ENCODE results near the gene LAMB1.
"Not testable (repeated sequence)": the region's sequence is repeated elsewhere in the genome, so short reads cannot be mapped to it uniquely, and the experiment has no call there.

Gene LAMB1

DNA sequence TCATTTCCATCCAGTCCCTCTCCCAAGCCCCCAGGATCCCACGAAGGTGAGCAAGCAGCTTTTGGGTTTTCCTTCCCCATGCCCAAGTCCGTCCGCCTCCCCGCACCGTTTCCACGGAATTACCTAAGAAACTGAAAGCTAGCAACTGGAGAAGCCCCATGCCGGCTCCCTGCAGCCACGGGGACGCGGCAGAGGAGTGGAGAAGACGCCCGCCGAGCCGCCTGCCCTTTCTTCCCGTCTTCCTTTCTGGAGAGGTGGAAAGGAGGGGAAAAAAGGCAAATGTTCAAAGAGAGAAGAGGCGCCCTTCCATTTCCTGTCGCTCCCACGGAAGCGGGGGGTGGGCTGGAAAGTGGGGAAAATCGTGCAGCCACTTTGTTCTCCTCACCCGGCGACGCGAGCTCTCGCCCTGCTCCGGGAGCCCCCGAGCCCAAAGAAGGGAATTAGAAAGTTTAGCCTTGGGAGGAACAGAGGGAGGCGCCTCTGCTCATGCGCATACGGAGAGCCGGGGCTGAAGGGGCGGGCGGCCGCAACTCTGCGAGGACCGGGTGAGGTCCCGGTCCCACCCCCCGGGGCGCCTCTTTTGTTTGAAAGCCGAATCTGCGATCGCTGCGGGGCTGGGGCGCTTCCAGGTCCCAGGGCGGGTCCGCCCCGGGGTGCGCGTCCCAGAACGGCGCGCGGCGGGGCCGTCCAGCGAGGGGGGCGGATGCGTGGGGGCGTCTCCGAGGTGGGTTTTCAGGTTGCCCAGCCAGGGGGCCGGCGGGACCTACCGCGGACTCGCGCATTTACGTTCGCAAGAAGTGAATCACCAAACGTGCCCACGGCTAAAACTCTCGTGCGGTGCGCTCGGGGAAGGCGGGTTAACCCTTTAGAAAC lies at the start of gene LAMB1:
LAMB1 (minus strand) TSS at position 436 of the 873 bp plus-strand sequence; CDS start at position 160, 276 bp downstream.
- DNase-seq (ENCODE audit: low read depth in 2 of 2): peak in 1 of 2 experiments; percentile 5

DNA sequence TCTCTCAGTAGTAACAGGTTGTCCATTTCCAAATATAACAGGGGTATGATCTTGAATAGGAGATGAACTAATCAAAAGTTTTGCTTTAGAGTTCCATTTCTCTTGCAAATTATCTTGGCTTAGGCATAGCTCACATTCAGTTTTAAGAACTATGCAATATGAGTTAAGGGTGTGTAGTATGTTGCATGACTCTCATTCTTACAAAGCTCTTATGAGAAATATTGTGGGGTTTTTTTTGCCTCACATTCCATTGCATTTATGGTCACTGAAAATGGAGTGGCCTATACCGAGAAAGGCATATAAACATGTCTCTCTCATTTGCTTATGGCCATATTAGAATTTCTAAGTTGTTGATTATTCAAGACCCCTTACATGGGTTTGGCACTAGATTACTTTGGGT lies 48.5 kb upstream of the LAMB1 start:
- DNase-seq (ENCODE audit: low read depth in 2 of 2): no peak

DNA sequence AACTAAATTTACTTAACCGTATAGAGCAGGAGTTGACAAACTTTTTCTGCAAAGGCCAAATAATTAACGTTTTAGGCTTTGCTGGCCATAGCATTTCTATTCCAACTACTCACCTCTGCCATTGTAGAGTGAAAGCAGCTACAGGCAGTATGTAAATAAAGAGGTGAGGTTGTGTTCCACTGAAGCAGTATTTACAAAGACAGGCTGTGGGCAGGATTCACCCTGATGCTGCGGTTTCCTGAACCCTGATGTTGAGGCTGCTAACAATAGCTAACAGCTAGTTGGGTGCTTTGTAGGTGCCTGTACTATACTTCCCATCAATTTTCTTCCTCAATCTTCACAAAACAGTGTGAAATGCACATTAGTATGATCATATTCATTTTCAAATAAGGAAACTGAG lies 47.0 kb upstream of the LAMB1 start:
- no peak for DNase-seq (ENCODE audit: low read depth in 2 of 2)

DNA sequence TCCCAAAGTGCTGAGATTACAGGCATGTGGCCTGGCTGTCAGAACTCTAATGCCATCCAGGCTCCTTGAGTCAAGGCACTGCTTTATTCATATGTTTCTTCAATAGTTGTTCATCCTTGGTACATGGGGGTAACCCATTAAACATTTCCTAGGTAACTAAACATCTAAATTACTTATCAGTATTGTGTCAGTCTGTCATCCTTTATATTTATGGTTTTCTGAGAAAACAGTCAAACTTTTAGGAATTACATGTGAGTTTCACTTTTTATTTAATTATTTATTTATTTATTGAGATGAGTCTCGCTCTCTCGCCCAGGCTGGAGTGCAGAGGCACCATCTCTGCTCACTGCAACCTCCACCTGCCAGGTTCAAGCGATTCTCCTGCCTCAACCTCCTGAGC lies 45.5 kb upstream of the LAMB1 start:
- no peak for DNase-seq (ENCODE audit: low read depth in 2 of 2)

DNA sequence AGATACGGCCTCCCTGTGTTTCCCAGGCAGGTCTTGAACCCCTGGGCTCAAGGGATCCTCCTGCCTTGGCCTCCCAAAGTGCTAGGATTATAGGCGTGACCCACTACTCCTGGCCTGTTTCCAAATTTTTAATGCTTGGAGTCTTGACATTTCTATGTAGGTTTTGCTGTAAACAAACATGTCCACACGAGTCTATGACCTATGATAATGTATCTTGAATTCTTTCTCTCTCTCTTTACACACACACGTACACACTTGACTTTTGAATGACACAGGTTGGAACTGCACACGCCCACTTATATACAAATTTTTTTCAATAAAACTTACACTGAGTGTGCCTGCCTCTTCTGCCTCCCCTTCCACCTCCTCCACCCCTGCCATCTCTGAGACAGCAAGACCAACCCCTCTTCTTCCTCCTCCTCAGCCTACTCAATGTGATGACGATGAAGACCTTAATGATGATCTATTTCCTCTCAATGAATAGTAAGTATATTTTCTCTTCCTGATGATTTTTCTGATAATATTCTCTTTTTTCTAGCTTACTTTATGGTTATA lies 44.1 kb upstream of the LAMB1 start:
- DNase-seq (ENCODE audit: low read depth in 2 of 2): no peak

DNA sequence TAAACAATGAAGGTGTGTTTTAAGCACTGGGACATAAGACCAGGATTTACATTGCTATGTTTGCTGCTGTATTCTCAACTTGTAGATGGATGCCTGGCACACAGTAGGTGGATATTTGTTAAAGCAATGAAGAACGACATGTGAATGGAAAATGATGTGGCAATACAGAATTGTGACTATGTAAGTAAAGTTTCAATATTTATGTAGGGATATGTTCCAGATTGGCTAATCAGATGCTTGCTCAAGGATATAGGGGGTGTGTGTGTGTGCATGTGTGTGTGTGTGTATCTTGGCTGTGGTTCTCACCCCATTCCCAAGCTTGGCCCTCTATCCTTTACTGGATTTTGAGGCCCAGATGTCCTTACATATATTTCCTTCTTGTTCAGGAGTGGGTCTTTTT lies 42.7 kb upstream of the LAMB1 start:
- DNase-seq (ENCODE audit: low read depth in 2 of 2): no peak

DNA sequence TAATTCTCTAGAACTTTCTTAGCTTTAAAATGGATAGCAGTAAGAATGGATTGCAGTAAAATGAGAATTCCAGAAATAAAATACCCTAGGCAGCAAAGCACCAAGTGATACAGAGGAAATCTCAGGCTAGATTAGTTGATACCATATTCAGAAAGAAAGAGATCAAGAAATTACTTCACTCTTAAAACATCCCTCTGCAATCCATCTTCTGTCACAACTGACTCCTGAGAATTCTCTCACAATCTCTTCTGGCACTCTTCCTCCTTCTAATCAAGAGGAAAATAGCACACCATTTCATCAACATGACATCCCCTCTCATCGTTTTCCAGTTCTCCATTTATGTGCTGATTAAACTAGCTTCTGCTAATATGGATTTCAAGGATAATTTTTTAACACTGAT lies 42.2 kb upstream of the LAMB1 start:
- no peak for DNase-seq (ENCODE audit: low read depth in 2 of 2)

DNA sequence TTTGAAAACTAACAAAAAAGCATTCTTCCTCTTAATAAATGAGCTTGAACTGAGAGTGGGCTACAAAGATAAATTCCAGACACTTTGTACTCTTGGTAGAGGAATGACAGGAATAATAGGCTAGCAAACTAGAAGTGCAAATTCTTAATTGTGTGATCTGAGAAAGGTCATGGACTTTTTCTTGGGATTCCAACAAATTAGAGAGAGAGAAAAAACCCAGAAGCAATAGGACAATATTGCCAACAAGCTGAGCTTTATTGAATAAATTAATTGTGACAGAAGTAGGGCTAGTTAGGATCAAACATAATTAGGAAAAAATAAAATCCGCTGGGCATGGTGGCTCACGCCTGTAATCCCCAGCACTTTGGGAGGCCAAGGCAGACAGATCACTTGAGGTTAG lies 41.4 kb upstream of the LAMB1 start:
- no peak for DNase-seq (ENCODE audit: low read depth in 2 of 2)

DNA sequence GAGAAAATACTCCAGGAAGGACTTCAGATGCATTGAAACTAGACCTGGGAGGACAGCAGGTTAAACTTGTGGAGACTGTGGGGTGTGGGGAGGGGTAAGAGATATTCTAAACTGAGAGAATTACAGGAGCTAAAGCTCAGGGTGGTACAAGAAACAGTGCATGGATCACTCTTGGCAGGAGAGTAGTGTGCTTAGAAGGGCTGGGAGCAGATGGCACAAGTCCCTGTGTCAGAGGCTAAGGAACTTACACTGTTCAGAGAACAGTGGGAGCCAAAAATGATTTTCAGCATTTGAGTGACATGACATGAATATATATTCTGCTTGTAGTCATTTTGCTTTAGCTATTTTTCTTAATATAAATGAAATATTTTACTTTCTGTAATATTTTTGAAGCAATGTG lies 36.0 kb upstream of the LAMB1 start:
- DNase-seq (ENCODE audit: low read depth in 2 of 2): no peak

DNA sequence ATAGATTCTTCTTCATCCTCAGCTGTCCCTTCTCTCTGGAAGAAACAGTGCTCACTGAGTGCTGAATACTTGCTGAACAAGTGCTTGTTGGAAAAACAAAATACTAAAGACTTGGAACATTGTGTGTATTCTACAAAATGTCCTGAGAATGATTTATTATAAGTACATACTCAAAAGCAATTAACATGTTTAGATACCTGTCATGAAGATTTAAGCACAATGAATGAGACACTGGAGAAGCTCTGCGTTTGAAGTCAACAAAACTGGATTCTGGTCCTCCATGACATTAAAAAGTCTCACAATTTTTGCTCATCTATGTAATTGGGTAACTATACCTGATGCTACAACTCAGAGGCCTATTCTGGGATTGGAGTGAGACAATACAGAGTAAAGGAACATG lies 34.8 kb upstream of the LAMB1 start:
- no peak for DNase-seq (ENCODE audit: low read depth in 2 of 2)

DNA sequence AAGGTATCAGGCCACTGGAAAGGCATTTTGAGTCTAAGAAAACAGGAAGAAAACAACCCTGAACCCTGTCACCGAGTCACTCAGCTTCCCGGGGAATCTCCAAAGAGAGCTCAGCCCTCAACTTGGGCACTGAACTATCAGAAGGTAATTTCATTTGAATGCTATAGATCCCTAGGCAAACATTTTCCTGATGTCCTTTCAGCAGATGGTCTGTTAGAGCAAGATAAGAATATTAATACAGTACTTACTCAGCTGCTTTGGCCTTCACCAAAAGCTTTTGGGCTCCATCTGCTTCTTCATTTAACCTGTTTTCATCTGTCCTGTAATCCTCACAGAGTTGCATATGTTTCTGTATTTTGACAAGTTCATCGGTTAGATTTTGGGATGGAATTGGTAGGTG lies 34.2 kb upstream of the LAMB1 start:
- no peak for DNase-seq (ENCODE audit: low read depth in 2 of 2)

DNA sequence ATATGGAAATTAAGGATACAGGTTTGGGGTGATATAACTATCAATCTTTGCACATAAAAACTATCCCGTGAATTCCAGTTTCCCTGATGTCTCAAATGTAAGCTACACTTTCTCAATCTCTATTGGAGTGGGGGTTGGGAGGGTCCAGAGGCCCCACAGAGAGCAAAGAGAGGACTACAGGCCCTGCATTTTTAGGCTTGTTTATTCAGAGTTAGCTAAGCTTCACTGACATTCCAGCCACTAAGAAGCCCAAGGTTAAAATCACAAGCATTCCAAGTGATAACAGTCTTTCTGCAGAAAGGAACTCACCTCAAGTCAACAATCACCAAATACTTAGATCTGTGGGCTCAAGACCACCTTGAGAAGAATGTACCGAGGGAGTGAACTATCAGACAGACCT lies 31.6 kb upstream of the LAMB1 start:
- no peak for DNase-seq (ENCODE audit: low read depth in 2 of 2)

DNA sequence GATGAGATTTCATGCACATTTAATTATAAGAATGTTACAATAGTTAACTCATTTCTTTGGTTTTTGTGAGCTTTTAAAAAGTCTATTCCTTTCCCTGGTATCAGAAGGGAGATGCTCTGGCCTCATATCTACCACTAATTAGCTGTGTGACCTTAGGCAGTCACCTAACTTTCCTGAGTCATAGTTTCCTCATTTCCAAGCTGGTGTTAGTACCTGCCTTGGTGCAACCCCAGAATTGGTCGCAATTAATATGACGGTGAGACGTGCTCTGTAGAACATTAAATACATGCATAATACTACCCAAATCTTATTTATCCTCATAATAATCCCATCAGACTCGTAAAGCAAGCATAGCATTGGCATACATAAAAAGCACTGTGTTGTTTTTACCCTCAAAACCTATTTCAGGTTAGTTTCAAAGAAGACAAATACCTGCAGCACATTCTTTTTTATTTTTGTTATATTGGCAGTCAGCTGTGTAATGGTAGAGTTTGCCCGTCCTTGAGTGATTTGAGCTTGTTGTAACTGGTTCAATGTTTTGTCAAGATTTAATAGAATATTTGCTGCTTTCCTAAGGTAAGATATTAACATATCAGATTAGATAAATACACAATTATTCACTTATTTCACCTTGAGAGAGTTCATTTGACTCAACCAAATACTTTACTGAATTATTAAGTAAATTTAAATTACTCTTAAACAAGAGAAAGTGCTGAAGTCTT lies 31.0 kb upstream of the LAMB1 start:
- no peak for DNase-seq (ENCODE audit: low read depth in 2 of 2)

DNA sequence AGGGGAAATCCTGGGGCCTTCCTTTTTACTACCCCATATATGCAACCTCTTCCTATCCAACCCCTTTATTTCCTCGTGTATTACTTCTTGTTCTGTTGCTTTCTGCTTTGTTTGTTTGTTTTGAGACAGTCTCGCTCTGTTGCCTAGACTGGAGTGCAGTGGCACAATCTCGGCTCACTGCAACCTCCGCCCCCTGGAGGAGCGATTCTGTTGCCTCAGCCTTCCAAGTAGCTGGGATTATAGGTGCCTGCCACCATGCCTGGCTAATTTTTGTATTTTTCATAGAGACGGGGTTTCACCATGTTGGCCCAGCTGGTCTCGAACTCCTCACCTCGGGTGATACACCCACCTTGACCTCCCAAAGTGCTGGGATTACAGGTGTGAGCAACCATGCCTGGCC lies 30.3 kb upstream of the LAMB1 start:
- DNase-seq (ENCODE audit: low read depth in 2 of 2): not testable (repeated sequence)

DNA sequence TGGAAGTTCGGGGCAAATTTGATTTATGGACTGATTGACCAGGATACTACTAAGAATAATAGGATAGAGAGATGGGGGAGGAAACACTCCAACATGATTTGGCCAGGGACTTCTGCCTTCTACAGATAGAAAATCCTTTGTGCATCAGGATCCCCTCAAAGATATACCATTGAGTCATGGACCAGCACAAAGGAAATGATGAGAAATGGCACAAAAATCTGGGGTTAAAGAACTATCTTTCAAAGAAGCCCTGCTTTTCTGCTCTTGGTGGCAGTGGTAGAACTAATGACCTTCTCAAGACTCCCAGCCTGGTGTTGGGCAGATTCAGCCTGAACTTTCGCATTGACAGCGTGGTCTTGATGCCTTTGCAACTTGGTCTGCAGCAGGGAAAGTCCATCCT lies 27.6 kb upstream of the LAMB1 start:
- no peak for DNase-seq (ENCODE audit: low read depth in 2 of 2)

DNA sequence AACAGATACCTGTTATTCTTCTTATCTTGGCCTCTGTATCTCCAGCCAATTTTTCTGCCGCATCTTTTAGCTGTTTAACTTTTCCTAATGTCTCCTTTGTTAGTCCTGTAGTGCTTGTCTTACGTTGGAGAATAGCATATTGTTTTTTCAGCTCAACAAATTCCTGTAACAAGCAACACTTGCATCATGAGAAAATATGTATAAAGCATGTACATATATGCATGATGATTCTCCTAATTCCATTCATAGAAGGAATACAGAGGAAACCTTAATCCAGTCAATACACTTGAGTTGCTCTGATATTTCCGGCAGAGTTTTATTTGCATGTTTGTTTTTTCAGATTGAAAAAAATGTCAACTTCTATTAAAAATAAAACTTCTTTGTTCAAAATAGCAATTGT lies 26.1 kb upstream of the LAMB1 start:
- no peak for DNase-seq (ENCODE audit: low read depth in 2 of 2)

DNA sequence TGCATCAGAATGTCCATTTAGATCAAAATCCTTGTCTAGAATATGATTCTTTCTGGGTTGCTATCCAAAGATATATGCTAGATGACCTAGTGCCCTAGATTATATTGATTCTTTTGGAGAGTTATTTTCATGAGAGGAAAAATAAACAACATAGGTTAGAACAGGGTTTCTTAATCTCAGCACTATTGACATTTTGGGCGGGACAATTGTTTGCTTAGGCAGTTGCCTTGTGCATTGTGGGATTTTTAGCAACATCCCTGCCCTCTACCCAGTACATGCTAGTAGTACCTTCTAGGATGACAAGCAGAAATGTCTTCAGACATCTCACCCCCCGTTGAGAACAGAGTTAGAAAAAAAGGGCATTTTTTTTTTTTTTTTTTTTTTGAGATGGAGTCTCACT lies 25.1 kb upstream of the LAMB1 start:
- no peak for DNase-seq (ENCODE audit: low read depth in 2 of 2)

DNA sequence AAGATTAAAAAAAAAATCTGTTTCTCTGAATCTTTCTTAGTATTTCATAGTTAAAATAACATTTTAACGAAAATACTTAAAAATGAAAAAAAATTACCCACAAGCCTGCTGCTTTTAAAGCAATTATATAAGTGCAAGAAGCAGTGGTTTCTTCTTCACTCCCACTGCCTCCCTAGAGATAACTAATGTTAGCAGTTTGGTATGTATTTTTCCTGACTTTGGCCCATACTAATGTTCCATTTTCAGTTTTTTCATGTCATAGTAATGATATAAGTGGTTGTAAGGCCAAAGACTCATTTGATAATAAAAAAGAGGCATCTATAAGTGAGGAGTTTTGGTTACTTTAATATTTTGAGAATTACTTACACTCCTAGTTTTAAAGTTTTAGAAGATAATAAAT lies 24.3 kb upstream of the LAMB1 start:
- DNase-seq (ENCODE audit: low read depth in 2 of 2): no peak

DNA sequence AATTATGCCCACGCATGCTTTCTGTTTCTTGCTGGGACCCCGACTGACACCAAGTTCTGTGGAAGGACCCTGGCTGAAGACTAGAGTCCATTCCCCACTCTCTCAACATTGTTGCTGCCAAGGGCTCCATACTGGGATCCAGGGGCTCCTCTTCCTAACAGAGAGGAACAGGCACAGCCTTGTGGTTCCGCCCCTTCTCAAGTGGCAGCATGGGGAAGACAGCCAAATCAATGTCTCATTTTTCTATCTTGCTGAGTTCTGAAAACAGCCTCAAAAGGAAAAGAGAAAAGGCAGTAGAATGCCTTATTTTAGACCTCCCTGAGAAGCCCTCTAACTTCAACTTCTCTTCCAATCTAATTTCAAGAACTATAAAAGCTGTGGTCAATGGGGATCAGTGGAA lies 23.7 kb upstream of the LAMB1 start:
- no peak for DNase-seq (ENCODE audit: low read depth in 2 of 2)

DNA sequence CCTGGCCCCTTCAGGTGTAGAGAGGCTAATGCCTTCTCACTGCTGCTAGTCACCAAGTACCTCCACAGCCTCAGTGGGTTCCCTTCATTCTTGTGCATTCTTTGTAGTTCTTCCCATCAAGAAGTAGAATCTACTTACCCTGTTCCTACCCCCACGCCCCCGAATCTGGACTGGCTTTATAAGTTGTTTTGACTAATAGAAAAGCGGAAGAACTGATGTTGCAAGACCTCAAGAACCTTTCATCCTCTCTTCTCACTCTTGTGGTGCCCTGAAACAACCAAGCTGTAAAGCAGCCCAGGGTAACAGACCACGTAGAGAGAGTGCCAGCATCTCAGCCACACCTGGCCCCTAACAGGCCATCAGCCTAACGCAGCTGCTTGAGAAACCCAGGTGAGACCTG lies 23.2 kb upstream of the LAMB1 start:
- no peak for DNase-seq (ENCODE audit: low read depth in 2 of 2)

DNA sequence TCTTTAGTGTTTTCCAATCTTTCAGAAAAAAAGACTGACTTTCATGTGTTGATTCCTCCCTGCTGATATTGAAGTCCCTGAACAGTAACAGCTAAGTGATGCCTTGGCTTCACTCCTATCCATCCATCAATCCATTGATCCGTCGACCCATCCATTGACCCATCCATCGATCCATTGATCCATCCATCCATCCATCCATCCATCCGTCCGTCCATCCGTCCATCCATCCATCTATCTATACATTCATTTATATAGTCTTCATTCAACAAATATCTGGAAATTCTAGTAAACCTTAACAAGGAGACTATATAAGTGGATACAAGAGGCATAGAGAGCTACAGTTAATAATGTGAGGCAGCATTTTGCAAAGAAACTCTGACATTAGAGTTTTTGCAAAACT lies 21.6 kb upstream of the LAMB1 start:
- no peak for DNase-seq (ENCODE audit: low read depth in 2 of 2)

DNA sequence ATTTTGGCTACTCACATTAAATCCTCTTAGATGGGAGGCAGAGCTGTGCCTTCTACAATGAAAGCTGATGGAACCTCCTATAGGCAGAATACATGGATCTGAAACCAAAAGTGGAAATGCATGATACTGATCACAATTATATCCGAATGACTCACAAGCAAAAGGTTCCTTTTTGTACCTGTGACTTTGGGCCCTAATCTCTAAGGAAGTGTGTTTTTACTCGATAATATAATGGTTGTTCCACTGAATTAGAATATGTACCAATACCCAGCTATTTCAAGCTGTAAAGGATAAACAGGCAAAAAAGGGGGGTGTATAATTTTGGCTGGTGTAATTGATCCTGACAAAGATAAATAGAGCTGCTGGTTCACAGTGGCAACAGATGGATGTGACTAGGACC lies 17.6 kb upstream of the LAMB1 start:
- no peak for DNase-seq (ENCODE audit: low read depth in 2 of 2)

DNA sequence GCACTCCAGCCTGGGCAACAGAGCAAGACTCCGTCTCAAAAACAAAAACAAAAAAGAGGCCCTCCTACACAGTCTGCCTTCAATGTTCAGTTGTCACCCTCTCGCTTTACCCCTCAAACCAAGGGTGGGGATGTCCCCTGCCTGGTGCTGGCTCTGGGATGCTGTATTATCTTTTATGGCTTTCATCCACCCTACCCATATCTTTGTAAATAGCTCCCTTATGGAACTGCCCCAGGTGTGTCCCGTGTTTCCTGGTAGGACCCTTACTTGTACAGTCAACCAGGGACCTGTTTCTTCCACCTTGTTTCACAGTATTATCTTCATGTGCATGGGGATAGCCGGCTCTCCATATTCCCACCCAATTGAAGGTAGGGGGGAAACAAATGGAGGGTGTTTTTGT lies 15.7 kb upstream of the LAMB1 start:
- DNase-seq (ENCODE audit: low read depth in 2 of 2): no peak
